ENCODE data around the gene PIP5K1C. TPM values are rescaled to one million over a fixed set of nuclear protein-coding genes. Genes with fewer than 3 reads are reported as not detected.

The PIP5K1C gene
- 12.5 and 23.0 TPM in 2 replicates for total RNA-seq

GRCh38 chr19:3700242-3701032, at the start of gene PIP5K1C:
Gene PIP5K1C, minus strand, starts transcription at chr19:3700468. Its CDS starts 78 bp downstream, at chr19:3700390.

GRCh38 chr19:3708207-3708931, 8.1 kb upstream of the PIP5K1C start, which contains the start of gene TJP3:
Gene TJP3, plus strand, starts transcription at chr19:3708384. Its CDS starts 20,049 bp downstream, at chr19:3728433.

GRCh38 chr19:3626473-3627350, 73.6 kb downstream of the PIP5K1C start, which contains the start of gene CACTIN:
Gene CACTIN, minus strand, starts transcription at chr19:3626790. Its CDS starts 28 bp downstream, at chr19:3626762.

DNA sequence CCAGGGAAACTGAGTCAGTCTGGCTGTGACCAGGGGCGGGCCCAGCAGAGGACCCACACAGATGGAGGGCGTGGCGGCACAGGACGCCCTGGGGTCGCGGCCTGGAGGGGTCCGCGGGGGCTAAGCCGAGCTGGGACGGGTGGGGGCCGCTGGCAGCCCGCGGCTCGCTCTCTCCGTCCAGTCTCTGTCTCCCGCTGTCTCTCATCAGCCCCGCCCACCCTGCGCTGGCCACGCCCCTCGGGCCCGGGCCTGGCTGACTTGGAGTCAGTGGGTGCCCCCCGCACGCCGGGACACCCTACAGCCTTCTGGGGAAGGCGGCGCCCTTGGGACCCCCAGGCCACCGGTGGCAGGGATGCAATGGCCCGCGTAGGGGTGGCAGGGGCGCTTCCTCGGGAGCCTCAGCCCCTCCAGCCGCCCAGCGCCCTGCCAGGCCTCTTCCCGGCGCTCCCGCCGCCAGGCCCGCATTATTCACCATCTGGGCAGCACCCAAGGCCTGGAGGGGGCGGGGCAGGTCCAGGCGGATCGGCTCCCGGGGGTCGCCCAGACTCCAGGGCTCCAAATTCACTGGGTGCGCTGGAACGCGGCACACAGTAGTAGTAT, 93.5 kb downstream of the PIP5K1C start, which contains the start of gene TBXA2R:
Gene TBXA2R (minus strand): TSS at position 186 of the 600 bp plus-strand sequence. CDS start 6,241 bp downstream, outside the sequence.

DNA sequence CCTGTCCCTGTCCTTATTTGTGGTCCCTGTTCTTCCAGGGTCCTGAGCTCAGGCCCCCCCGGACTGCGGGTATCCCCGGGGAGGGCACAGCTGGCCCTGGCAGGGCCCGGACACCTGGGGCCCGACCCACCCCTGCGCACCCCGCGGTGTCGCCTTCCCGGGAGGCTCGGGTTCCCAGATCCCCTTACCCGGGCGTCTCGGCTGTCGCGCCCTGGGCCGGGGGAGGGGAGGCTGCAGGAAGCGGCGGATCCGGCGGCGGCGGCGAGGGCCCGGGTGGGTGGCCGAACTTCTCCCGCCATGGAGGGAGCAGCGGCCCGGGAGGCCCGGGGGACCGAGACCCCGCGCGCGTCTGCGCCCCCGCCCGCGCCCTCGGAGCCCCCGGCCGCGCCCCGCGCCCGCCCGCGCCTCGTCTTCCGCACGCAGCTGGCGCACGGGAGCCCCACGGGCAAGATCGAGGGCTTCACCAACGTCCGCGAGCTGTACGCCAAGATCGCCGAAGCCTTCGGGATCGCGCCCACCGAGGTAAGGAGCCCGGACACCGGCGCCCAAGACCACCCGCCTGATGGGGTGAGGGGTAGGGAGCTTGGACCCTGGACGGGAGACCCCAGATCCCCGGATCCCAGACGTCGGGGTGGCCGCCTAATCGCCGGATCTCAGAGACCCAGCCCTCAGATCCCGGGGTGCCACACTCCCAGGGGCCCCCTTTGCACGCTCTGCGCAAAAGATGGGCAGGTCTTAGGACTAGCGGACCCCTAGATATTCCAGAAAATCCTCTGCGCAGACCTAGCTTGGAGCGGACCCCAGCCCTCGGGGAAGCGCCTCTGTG, 114.8 kb downstream of the PIP5K1C start, which contains the start of gene GIPC3:
Gene GIPC3 (plus strand): TSS at position 178 of the 826 bp plus-strand sequence. CDS start 120 bp downstream, at position 298.

Other genes with a start within 250 kb of the PIP5K1C start
- gene SMIM24, start 219.9 kb downstream of the PIP5K1C start, total RNA-seq: not detected in 2 replicates
- not detected in 2 replicates for gene SMIM44, start 217.0 kb downstream of the PIP5K1C start, total RNA-seq
- 7.7 and 9.5 TPM in 2 replicates for gene DOHH, start 199.8 kb downstream of the PIP5K1C start, total RNA-seq
- gene FZR1, start 194.2 kb downstream of the PIP5K1C start, total RNA-seq: 23.9 and 24.2 TPM in 2 replicates
- not detected in 2 replicates for gene TEKTIP1, start 161.3 kb downstream of the PIP5K1C start, total RNA-seq
- 68.6 and 114 TPM in 2 replicates for gene MFSD12, start 142.9 kb downstream of the PIP5K1C start, total RNA-seq
- 60.0 and 64.0 TPM in 2 replicates for gene HMG20B, start 127.5 kb downstream of the PIP5K1C start, total RNA-seq
- gene GIPC3, start 115.0 kb downstream of the PIP5K1C start, total RNA-seq: not detected in 2 replicates
- gene TBXA2R, start 93.6 kb downstream of the PIP5K1C start, total RNA-seq: 0.43 and 0.92 TPM in 2 replicates
- 21.3 and 22.4 TPM in 2 replicates for gene CACTIN, start 73.7 kb downstream of the PIP5K1C start, total RNA-seq
- gene TJP3, start 7.9 kb upstream of the PIP5K1C start, total RNA-seq: not detected in 2 replicates
- 11.7 and 15.7 TPM in 2 replicates for gene APBA3, start 61.2 kb upstream of the PIP5K1C start, total RNA-seq
- gene MRPL54, start 62.2 kb upstream of the PIP5K1C start, total RNA-seq: 45.1 and 73.7 TPM in 2 replicates
- gene RAX2, start 71.8 kb upstream of the PIP5K1C start, total RNA-seq: not detected in 2 replicates
- gene MATK, start 85.9 kb upstream of the PIP5K1C start, total RNA-seq: under 0.01 and 0.09 TPM in 2 replicates
- gene ZFR2, start 168.6 kb upstream of the PIP5K1C start, total RNA-seq: not detected in 2 replicates
- gene ATCAY, start 180.2 kb upstream of the PIP5K1C start, total RNA-seq: 0.18 and 0.28 TPM in 2 replicates
- gene NMRK2, start 232.6 kb upstream of the PIP5K1C start, total RNA-seq: not detected in 2 replicates